H9 (cell line): ENCODE results near the gene UQCC2. TPM values are rescaled to one million over a fixed set of nuclear protein-coding genes. Genes with fewer than 3 reads are reported as not detected.

Experiments
- DNase-seq: peaks from one replicate; pipeline ENCODE4 v3.0.0-alpha.2; 2017
- H2AFZ ChIP-seq: one replicate; pipeline ENCODE4 v1.6.1; 2013; ENCODE audit warnings: mild to moderate bottlenecking, low read length, control low read depth, moderate library complexity
- H2AK5ac ChIP-seq: 2 replicates; pipeline ENCODE4 v1.6.1; 2013; ENCODE audit warnings: low read length, control low read depth, mixed read lengths; ENCODE audit not compliant: insufficient read length
- H2BK120ac ChIP-seq: one replicate; pipeline ENCODE4 v1.6.1; 2013; ENCODE audit warnings: low read depth, mild to moderate bottlenecking, low read length, control low read depth, inconsistent platforms; ENCODE audit not compliant: poor library complexity, severe bottlenecking
- H2BK12ac ChIP-seq: 2 replicates; pipeline ENCODE4 v1.6.1; 2013; ENCODE audit warnings: low read length, control low read depth, mixed read lengths, low read depth; ENCODE audit not compliant: insufficient read length
- H2BK15ac ChIP-seq: 2 replicates; pipeline ENCODE4 v1.6.1; 2013; ENCODE audit warnings: low read depth, low read length, control low read depth
- H2BK20ac ChIP-seq: one replicate; pipeline ENCODE4 v1.6.1; 2013; ENCODE audit warnings: low read depth, mild to moderate bottlenecking, low read length, control low read depth, inconsistent platforms; ENCODE audit not compliant: poor library complexity, severe bottlenecking
- H2BK5ac ChIP-seq: 2 replicates; pipeline ENCODE4 v1.6.1; 2013; ENCODE audit warnings: low read length, control low read depth, mixed read lengths; ENCODE audit not compliant: insufficient read length
- H3K14ac ChIP-seq: 2 replicates; pipeline ENCODE4 v1.6.1; 2013; ENCODE audit warnings: low read length, control low read depth; ENCODE audit not compliant: insufficient read depth
- H3K18ac ChIP-seq: 2 replicates; pipeline ENCODE4 v1.6.1; 2013; ENCODE audit warnings: low read depth, mild to moderate bottlenecking, mixed read lengths, low read length, control low read depth; ENCODE audit not compliant: insufficient read length
- H3K23ac ChIP-seq: 2 replicates; pipeline ENCODE4 v1.6.1; 2013; ENCODE audit warnings: low read length, control low read depth, mixed read lengths, low read depth; ENCODE audit not compliant: insufficient read length
- H3K23me2 ChIP-seq: 2 replicates; pipeline ENCODE4 v1.6.1; 2013; ENCODE audit warnings: low read depth, mild to moderate bottlenecking, mixed read lengths, low read length, control low read depth; ENCODE audit not compliant: insufficient read length, poor library complexity, severe bottlenecking
- H3K27ac ChIP-seq: 2 replicates; pipeline ENCODE4 v1.5.1; 2013; ENCODE audit warnings: low read length, control low read depth, mixed read lengths, low read depth; ENCODE audit not compliant: insufficient read length
- H3K27me3 ChIP-seq: 2 replicates; pipeline ENCODE4 v1.6.1; 2013; ENCODE audit warnings: low read length, control low read depth, inconsistent platforms; ENCODE audit not compliant: insufficient read depth
- H3K4ac ChIP-seq: 2 replicates; pipeline ENCODE4 v1.6.1; 2013; ENCODE audit warnings: low read depth, mild to moderate bottlenecking, control low read depth, inconsistent platforms, low read length, moderate library complexity
- H3K4me1 ChIP-seq: 2 replicates; pipeline ENCODE4 v1.6.1; 2013; ENCODE audit warnings: low read length, control low read depth, inconsistent platforms; ENCODE audit not compliant: insufficient read depth
- H3K4me2 ChIP-seq: 2 replicates; pipeline ENCODE4 v1.6.1; 2013; ENCODE audit warnings: low read length, control low read depth, mixed read lengths; ENCODE audit not compliant: insufficient read length, insufficient read depth
- H3K56ac ChIP-seq: 2 replicates; pipeline ENCODE4 v1.6.1; 2013; ENCODE audit warnings: low read depth, mild to moderate bottlenecking, mixed read lengths, low read length, control low read depth; ENCODE audit not compliant: insufficient read length
- H3K79me1 ChIP-seq: 2 replicates; pipeline ENCODE4 v1.6.1; 2013; ENCODE audit warnings: low read depth, mild to moderate bottlenecking, moderate library complexity, low read length, control low read depth, inconsistent platforms; ENCODE audit not compliant: insufficient read depth, poor library complexity, severe bottlenecking
- H3K79me2 ChIP-seq: 2 replicates; pipeline ENCODE4 v1.6.1; 2013; ENCODE audit warnings: low read length, control low read depth, inconsistent platforms; ENCODE audit not compliant: insufficient read depth
- H3K9ac ChIP-seq: 2 replicates; pipeline ENCODE4 v1.6.1; 2013; ENCODE audit warnings: low read length, control low read depth, mixed read lengths; ENCODE audit not compliant: insufficient read length; ENCODE audit errors: extremely low read depth
- H3K9me3 ChIP-seq: one replicate; pipeline ENCODE4 v1.6.1; 2013; ENCODE audit warnings: low read depth, low read length, inconsistent platforms; ENCODE audit not compliant: control insufficient read depth
- H3T11ph ChIP-seq: one replicate; pipeline ENCODE4 v1.6.1; 2013; ENCODE audit warnings: mild to moderate bottlenecking, low read length, control low read depth, inconsistent platforms
- H4K20me1 ChIP-seq: one replicate; pipeline ENCODE4 v1.6.1; 2013; ENCODE audit not compliant: control insufficient read depth, insufficient read length, insufficient read depth
- H4K5ac ChIP-seq: 2 replicates; pipeline ENCODE4 v1.6.1; 2013; ENCODE audit warnings: low read depth, mild to moderate bottlenecking, mixed read lengths, low read length, control low read depth; ENCODE audit not compliant: insufficient read length
- H4K8ac ChIP-seq: replicated peaks from 2 replicates; pipeline ENCODE4 v1.6.1; 2013; ENCODE audit warnings: low read length, control low read depth, mixed read lengths, low read depth; ENCODE audit not compliant: insufficient read length
- H4K91ac ChIP-seq: 2 replicates; pipeline ENCODE4 v1.6.1; 2013; ENCODE audit warnings: low read depth, mild to moderate bottlenecking, moderate library complexity, mixed read lengths, low read length, control low read depth; ENCODE audit not compliant: insufficient read length
- H3K27ac Mint-ChIP-seq, 3 experiments: 2 replicates in 2 of 3; 3 replicates in 1 of 3; pipeline ENCODE4 v1.8.0; 2020 to 2021; ENCODE audit warnings: mixed read lengths in 3 of 3, mild to moderate bottlenecking in 1 of 3, moderate library complexity in 1 of 3
- H3K27me3 Mint-ChIP-seq: 2 replicates; pipeline ENCODE4 v1.8.0; 2021; ENCODE audit warnings: low read depth, mild to moderate bottlenecking, moderate library complexity, mixed read lengths
- H3K36me3 Mint-ChIP-seq, 3 experiments: 2 replicates in 2 of 3; 3 replicates in 1 of 3; pipeline ENCODE4 v1.8.0; 2020 to 2021; ENCODE audit warnings: low read depth in 3 of 3, mixed read lengths in 3 of 3; ENCODE audit not compliant: insufficient read depth in 1 of 3
- H3K4me1 Mint-ChIP-seq, 2 experiments: 2 replicates each; pipeline ENCODE4 v1.8.0; 2020; ENCODE audit warnings: mixed read lengths in 2 of 2
- H3K4me3 Mint-ChIP-seq, 2 experiments: 2 replicates in 1 of 2; 3 replicates in 1 of 2; pipeline ENCODE4 v1.8.0; 2020 to 2021; ENCODE audit warnings: mild to moderate bottlenecking in 2 of 2, mixed read lengths in 2 of 2, moderate library complexity in 1 of 2
- H3K9me3 Mint-ChIP-seq, 2 experiments: 2 replicates in 1 of 2; 3 replicates in 1 of 2; pipeline ENCODE4 v1.8.0; 2020; ENCODE audit warnings: mild to moderate bottlenecking in 2 of 2, mixed read lengths in 2 of 2, moderate library complexity in 1 of 2
- WGBS: extraction: QIAGEN DNeasy Blood & Tissue Kit; methylation state at CpG from one replicate; pipeline ENCODE4 v1.1.7; 2013; ENCODE audit warnings: missing lambda C conversion rate, low lambda C conversion rate, mixed read lengths; ENCODE audit not compliant: insufficient read length; ENCODE audit errors: extremely low coverage; 5-methylcytosine and 5-hydroxymethylcytosine counted together
- total RNA-seq: library from RNA; stranded (reverse); gene quantifications from 2 replicates; pipeline ENCODE4 v1.2.1, GENCODE V29; 2021
- TF ChIP-seq, protein P1 (sequence below): fragments of 200-600 bp; sonication (generic); conservative IDR thresholded peaks from 3 replicates; pipeline ENCODE4 v1.8.0; 2021; ENCODE audit warnings: antibody characterized with exemption, mild to moderate bottlenecking

The UQCC2 gene
- total RNA-seq, 1 experiment from 2014 or later = 140 TPM

- H3K4ac ChIP-seq = no peak overlapping the region
- peaks cover 14 to 15% of the 10 kb centered on the region in 2 experiments for H3K4me1 Mint-ChIP-seq
Measured at GRCh38 chr6:33698494-33698893, 13.0 kb downstream of the UQCC2 start.

More at GRCh38 chr6:33698494-33698893, 13.0 kb downstream of the UQCC2 start:
- Mint-ChIP-seq H3K9me3 (no peaks in the 10 kb centered on the region), H3K4me3 (no peak overlapping the region), H3K27me3 (no peaks in the 10 kb centered on the region), H3K27ac (0 out of 7 replicates have a peak overlapping the region, but pooled peaks of 1 of the 3 experiments have one; percentile 61), H3K36me3 (peaks cover 11 to 67% (median 61%) of the 10 kb centered on the region in 3 experiments; a peak in 6 of 7 replicates)
- H2BK20ac ChIP-seq = no peak overlapping the region
- H3T11ph ChIP-seq = no peak overlapping the region
- no peak overlapping the region for H2BK120ac ChIP-seq
- H4K5ac ChIP-seq = no peak overlapping the region
- no peak overlapping the region for H4K8ac ChIP-seq
- H4K20me1 ChIP-seq = no peaks in the 10 kb centered on the region
- H3K23ac ChIP-seq = no peak overlapping the region
- no peak overlapping the region for H3K18ac ChIP-seq
- no peak for DNase-seq
- H3K4me2 ChIP-seq = no peak overlapping the region
- H3K23me2 ChIP-seq = no peaks in the 10 kb centered on the region
- no peak overlapping the region for H3K14ac ChIP-seq
- TF ChIP-seq, protein P1, sequence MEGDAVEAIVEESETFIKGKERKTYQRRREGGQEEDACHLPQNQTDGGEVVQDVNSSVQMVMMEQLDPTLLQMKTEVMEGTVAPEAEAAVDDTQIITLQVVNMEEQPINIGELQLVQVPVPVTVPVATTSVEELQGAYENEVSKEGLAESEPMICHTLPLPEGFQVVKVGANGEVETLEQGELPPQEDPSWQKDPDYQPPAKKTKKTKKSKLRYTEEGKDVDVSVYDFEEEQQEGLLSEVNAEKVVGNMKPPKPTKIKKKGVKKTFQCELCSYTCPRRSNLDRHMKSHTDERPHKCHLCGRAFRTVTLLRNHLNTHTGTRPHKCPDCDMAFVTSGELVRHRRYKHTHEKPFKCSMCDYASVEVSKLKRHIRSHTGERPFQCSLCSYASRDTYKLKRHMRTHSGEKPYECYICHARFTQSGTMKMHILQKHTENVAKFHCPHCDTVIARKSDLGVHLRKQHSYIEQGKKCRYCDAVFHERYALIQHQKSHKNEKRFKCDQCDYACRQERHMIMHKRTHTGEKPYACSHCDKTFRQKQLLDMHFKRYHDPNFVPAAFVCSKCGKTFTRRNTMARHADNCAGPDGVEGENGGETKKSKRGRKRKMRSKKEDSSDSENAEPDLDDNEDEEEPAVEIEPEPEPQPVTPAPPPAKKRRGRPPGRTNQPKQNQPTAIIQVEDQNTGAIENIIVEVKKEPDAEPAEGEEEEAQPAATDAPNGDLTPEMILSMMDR = no peak
- no peak overlapping the region for H3K56ac ChIP-seq
- H3K4me1 ChIP-seq = 0 out of 2 replicates have a peak, but pooled peaks cover 3% of the 10 kb centered on the region
- no peak overlapping the region for H2BK12ac ChIP-seq
- no peaks in the 10 kb centered on the region for H3K27me3 ChIP-seq
- H3K9ac ChIP-seq = no peak overlapping the region
- no peaks in the 10 kb centered on the region for H3K9me3 ChIP-seq
- H2BK15ac ChIP-seq = no peak overlapping the region
- no CpG with 5 or more reads among the region's 10 CpGs for WGBS
- H2AK5ac ChIP-seq = no peak overlapping the region
- H2BK5ac ChIP-seq = no peak overlapping the region
- no peaks in the 10 kb centered on the region for H3K79me2 ChIP-seq
- H3K27ac ChIP-seq = no peak overlapping the region
- H2AFZ ChIP-seq = no peak overlapping the region
- no peaks in the 10 kb centered on the region for H3K79me1 ChIP-seq
- H4K91ac ChIP-seq = no peak overlapping the region
